Keratinocyte (primary cell): ENCODE data around the gene CREB3. TPM values are rescaled to one million over a fixed set of nuclear protein-coding genes. Genes with fewer than 3 reads are reported as not detected.

Source experiments
- DNase-seq: peaks from one replicate; pipeline ENCODE4 v3.0.0-alpha.2; 2011; ENCODE audit warnings: low read depth, missing footprints, low spot score
- FAIRE-seq: peaks from 2 replicates; lab custom pipeline; 2011; peaks lifted over from hg19 to GRCh38; lab: Jason Lieb, UNC
- H2AFZ ChIP-seq: 2 replicates; pipeline ENCODE4 v1.6.0; 2012; ENCODE audit warnings: low read length, control low read depth, inconsistent platforms; ENCODE audit not compliant: control insufficient read depth
- H3K27ac ChIP-seq: 2 replicates; pipeline ENCODE4 v1.5.1; 2011; ENCODE audit warnings: low read length; ENCODE audit not compliant: control insufficient read depth, insufficient read depth
- H3K27me3 ChIP-seq: 3 replicates; pipeline ENCODE4 v1.6.0; 2011; ENCODE audit warnings: low read length; ENCODE audit not compliant: control insufficient read depth, insufficient read depth; ENCODE audit errors: extremely low read depth
- H3K36me3 ChIP-seq, 2 experiments: 2 replicates in 1 of 2; 3 replicates in 1 of 2; pipeline ENCODE4 v1.5.1; 2011; ENCODE audit warnings: low read length in 2 of 2, mild to moderate bottlenecking in 1 of 2; ENCODE audit not compliant: control insufficient read depth in 2 of 2, insufficient read depth in 2 of 2; ENCODE audit errors: extremely low read depth in 1 of 2
- H3K4me1 ChIP-seq: 3 replicates; pipeline ENCODE4 v1.5.1; 2011; ENCODE audit warnings: low read length; ENCODE audit not compliant: control insufficient read depth, insufficient read depth; ENCODE audit errors: extremely low read depth
- H3K4me2 ChIP-seq: 3 replicates; pipeline ENCODE4 v1.6.0; 2011; ENCODE audit warnings: low read depth, low read length; ENCODE audit not compliant: control insufficient read depth, insufficient read depth; ENCODE audit errors: extremely low read depth
- H3K4me3 ChIP-seq, 3 experiments: fragments of 200-600 bp in 1 of 3; sonication (generic) in 1 of 3; 2 replicates in 2 of 3; 3 replicates in 1 of 3; pipeline ENCODE4 v1.5.1; 2011 to 2016; ENCODE audit warnings: low read length in 3 of 3, mild to moderate bottlenecking in 3 of 3, control low read depth in 2 of 3, inconsistent platforms in 1 of 3, low read depth in 1 of 3, mixed read lengths in 1 of 3, mixed run types in 1 of 3, moderate library complexity in 1 of 3; ENCODE audit not compliant: control insufficient read depth in 2 of 3, insufficient read depth in 2 of 3; ENCODE audit errors: extremely low read depth in 1 of 3
- H3K79me2 ChIP-seq: 2 replicates; pipeline ENCODE4 v1.6.0; 2012; ENCODE audit warnings: low read length; ENCODE audit not compliant: control insufficient read depth, insufficient read depth
- H3K9ac ChIP-seq: 3 replicates; pipeline ENCODE4 v1.6.0; 2011; ENCODE audit warnings: low read length; ENCODE audit not compliant: control insufficient read depth, insufficient read depth; ENCODE audit errors: extremely low read depth
- H3K9me1 ChIP-seq: 3 replicates; pipeline ENCODE4 v1.6.0; 2011; ENCODE audit warnings: low read length; ENCODE audit not compliant: control insufficient read depth, insufficient read depth; ENCODE audit errors: extremely low read depth
- H3K9me3 ChIP-seq: 2 replicates; pipeline ENCODE4 v1.5.1; 2012; ENCODE audit warnings: low read depth, low read length; ENCODE audit not compliant: control insufficient read depth
- H4K20me1 ChIP-seq: 3 replicates; pipeline ENCODE4 v1.6.0; 2011; ENCODE audit warnings: low read length; ENCODE audit not compliant: control insufficient read depth, insufficient read depth; ENCODE audit errors: extremely low read depth
- EZH2 ChIP-seq: IDR thresholded peaks from one replicate; pipeline ENCODE4 v1.6.1; 2012; ENCODE audit warnings: inconsistent platforms, mild to moderate bottlenecking, low read length, moderate library complexity
- dilution Hi-C: fragments of 300-500 bp; cut with MboI; formaldehyde crosslinking; loops from one replicate; pipeline ENCODE4 v1.7.0; 2020; ENCODE audit warnings: low sequenced_read_pairs; ENCODE audit not compliant: extremely low pct_ligation_motif_present
- polyA plus RNA-seq, 5 experiments: library from polyadenylated mRNA; depleted of rRNA in 3 of 5; stranded (reverse) in 3 of 5; stranded (forward) in 1 of 5; unstranded in 1 of 5; fragments of >200 nt; gene quantifications; 1 replicate in 1 of 5; 2 replicates in 3 of 5; 3 replicates in 1 of 5; pipeline versions ENCODE4 v1.2.1 to v1.2.3, GENCODE V29; 2011 to 2012; ENCODE audit warnings: missing spikeins in 2 of 5, low read depth in 1 of 5, low replicate concordance in 1 of 5
- TF ChIP-seq, protein P1 (sequence below), 3 experiments: IDR thresholded peaks in 1 of 3; conservative IDR thresholded peaks in 1 of 3; optimal IDR thresholded peaks in 1 of 3; 2 replicates in 2 of 3; 3 replicates in 1 of 3; pipeline versions ENCODE3 to v1.5.1; 2011; ENCODE audit warnings: low read length in 3 of 3, mild to moderate bottlenecking in 3 of 3, moderate library complexity in 2 of 3, control low read depth in 1 of 3, inconsistent platforms in 1 of 3; ENCODE audit not compliant: insufficient read depth in 2 of 3; ENCODE audit errors: extremely low read depth in 1 of 3

The CREB3 gene
- polyA plus RNA-seq, 1 donor (not counting 4 experiments of a cell fraction or from before 2014, with no cell fraction given), result 24.6 TPM

DNA sequence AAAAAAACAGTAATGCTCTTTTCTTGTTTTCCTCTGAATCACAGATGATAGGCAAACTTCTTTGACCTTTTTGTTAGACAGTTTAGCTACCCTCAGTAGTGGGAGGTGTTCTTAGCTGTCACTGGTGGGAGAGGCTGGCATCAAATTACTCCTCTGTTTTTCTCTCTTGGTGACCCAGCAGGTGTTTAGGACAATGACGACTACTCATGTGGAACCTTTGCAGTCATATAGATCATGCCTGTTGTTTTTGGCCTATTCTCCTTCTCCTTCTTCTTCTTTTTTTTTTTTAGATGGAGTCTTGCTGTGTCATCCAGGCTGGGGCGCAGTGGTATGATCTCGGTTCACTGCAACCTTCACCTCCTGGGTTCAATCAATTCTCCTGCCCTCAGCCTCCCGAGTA lies 43.6 kb downstream of the CREB3 start:
- Histone ChIP-seq H4K20me1 (no peaks in the 10 kb centered on the region), H3K9ac (no peak overlapping the region), H3K36me3 (no peaks in the 10 kb centered on the region), H3K27me3 (no peaks in the 10 kb centered on the region), H3K4me1 (peaks cover 11% of the 10 kb centered on the region), H2AFZ (no peak overlapping the region), H3K79me2 (no peaks in the 10 kb centered on the region), H3K9me3 (no peaks in the 10 kb centered on the region), H3K27ac (no peak overlapping the region), H3K4me3 (no peak overlapping the region), H3K9me1 (no peaks in the 10 kb centered on the region), H3K4me2 (no peak overlapping the region)
- FAIRE-seq (no peak), DNase-seq (no peak)
- TF ChIP-seq, protein P1, sequence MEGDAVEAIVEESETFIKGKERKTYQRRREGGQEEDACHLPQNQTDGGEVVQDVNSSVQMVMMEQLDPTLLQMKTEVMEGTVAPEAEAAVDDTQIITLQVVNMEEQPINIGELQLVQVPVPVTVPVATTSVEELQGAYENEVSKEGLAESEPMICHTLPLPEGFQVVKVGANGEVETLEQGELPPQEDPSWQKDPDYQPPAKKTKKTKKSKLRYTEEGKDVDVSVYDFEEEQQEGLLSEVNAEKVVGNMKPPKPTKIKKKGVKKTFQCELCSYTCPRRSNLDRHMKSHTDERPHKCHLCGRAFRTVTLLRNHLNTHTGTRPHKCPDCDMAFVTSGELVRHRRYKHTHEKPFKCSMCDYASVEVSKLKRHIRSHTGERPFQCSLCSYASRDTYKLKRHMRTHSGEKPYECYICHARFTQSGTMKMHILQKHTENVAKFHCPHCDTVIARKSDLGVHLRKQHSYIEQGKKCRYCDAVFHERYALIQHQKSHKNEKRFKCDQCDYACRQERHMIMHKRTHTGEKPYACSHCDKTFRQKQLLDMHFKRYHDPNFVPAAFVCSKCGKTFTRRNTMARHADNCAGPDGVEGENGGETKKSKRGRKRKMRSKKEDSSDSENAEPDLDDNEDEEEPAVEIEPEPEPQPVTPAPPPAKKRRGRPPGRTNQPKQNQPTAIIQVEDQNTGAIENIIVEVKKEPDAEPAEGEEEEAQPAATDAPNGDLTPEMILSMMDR (optimal IDR thresholded peaks at IDR 0.05 in 1 of 3, IDR thresholded peaks at IDR 0.05 in 1 of 3, conservative IDR thresholded peaks at IDR 0.05 in 1 of 3; ENCODE audit: extremely low read depth in 1 of 3, insufficient read depth in 2 of 3, low read length in 3 of 3), result no peak
- TF ChIP-seq EZH2, result no peak
- dilution Hi-C loops, result no loop called here

DNA sequence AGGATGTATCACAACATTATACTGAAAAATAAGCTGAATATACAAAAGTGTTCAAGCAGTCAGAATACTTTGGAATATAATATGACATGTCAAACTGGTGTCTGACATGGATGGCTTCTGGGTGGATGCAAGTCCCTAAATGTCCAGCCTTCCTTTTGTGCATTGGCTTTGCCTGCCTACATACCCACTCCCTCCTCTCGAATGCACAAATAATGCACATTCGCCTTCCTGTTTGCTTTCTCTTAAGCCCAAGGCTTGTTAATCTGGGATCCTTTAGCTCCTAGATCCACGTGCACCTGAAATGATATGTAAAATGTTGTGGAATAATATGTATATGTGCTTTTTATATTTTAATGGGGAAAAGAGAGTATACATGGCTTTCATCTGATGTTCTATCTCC lies 46.0 kb downstream of the CREB3 start:
- no peak overlapping the region for H2AFZ ChIP-seq
- TF ChIP-seq, protein P1 (optimal IDR thresholded peaks at IDR 0.05 in 1 of 3, IDR thresholded peaks at IDR 0.05 in 1 of 3, conservative IDR thresholded peaks at IDR 0.05 in 1 of 3; ENCODE audit: extremely low read depth in 1 of 3, insufficient read depth in 2 of 3, low read length in 3 of 3), result no peak
- no peak for TF ChIP-seq EZH2
- H4K20me1 ChIP-seq, result no peaks in the 10 kb centered on the region
- H3K9ac ChIP-seq, result no peak overlapping the region
- FAIRE-seq (no peak), DNase-seq (no peak)
- H3K27ac ChIP-seq, result no peak overlapping the region
- H3K4me2 ChIP-seq, result no peak overlapping the region
- H3K36me3 ChIP-seq, result no peaks in the 10 kb centered on the region
- no peaks in the 10 kb centered on the region for H3K27me3 ChIP-seq
- H3K4me3 ChIP-seq, result no peak overlapping the region
- no peaks in the 10 kb centered on the region for H3K79me2 ChIP-seq
- no peaks in the 10 kb centered on the region for H3K9me1 ChIP-seq
- H3K4me1 ChIP-seq, result no peaks in the 10 kb centered on the region
- dilution Hi-C loops, result no loop called here
- H3K9me3 ChIP-seq, result no peaks in the 10 kb centered on the region
